CD1c-positive myeloid dendritic cell (primary cell): ENCODE measurements around the gene GLTPD2.
"Not testable (repeated sequence)": the region's sequence is repeated elsewhere in the genome, so short reads cannot be mapped to it uniquely, and the experiment has no call there.

Experiments used
- DNase-seq: peaks from one replicate; pipeline ENCODE4 v3.0.0-alpha.2; 2016; ENCODE audit errors: extremely low spot score

The GLTPD2 gene

GRCh38 chr17:4807605-4808377 lies 19.0 kb downstream of the GLTPD2 start:
- no peak for DNase-seq

- no peak for DNase-seq
Observed at GRCh38 chr17:4808378-4808767, 19.6 kb downstream of the GLTPD2 start.

- DNase-seq: no peak
Observed at GRCh38 chr17:4810696-4811290, 22.0 kb downstream of the GLTPD2 start.

- no peak for DNase-seq
Observed at GRCh38 chr17:4811471-4811870, 22.7 kb downstream of the GLTPD2 start.

- DNase-seq: no peak
Observed at GRCh38 chr17:4812690-4813089, 23.9 kb downstream of the GLTPD2 start.

- DNase-seq: peak; percentile 18
Observed at GRCh38 chr17:4815043-4815675, 26.4 kb downstream of the GLTPD2 start.

GRCh38 chr17:4816826-4817225 lies 28.1 kb downstream of the GLTPD2 start:
- DNase-seq: no peak

- DNase-seq: no peak
Observed at GRCh38 chr17:4818276-4818675, 29.5 kb downstream of the GLTPD2 start.

- no peak for DNase-seq
Observed at GRCh38 chr17:4822835-4823234, 34.1 kb downstream of the GLTPD2 start.

- no peak for DNase-seq
Observed at GRCh38 chr17:4823373-4824089, 34.8 kb downstream of the GLTPD2 start.

- DNase-seq: no peak
Observed at GRCh38 chr17:4827399-4827798, 38.6 kb downstream of the GLTPD2 start.

GRCh38 chr17:4832829-4833177 lies 44.0 kb downstream of the GLTPD2 start:
- DNase-seq: not testable (repeated sequence)

GRCh38 chr17:4833178-4833940 lies 44.6 kb downstream of the GLTPD2 start, which contains the start of gene MINK1:
Gene MINK1, plus strand, starts transcription at chr17:4833340. Its CDS starts 244 bp downstream, at chr17:4833584.
- DNase-seq: peak; percentile 96

GRCh38 chr17:4833941-4834680 lies 45.3 kb downstream of the GLTPD2 start:
- DNase-seq: peak; percentile 72

- DNase-seq: no peak
Observed at GRCh38 chr17:4834681-4835020, 45.9 kb downstream of the GLTPD2 start.

GRCh38 chr17:4836221-4836620 lies 47.5 kb downstream of the GLTPD2 start:
- no peak for DNase-seq

GRCh38 chr17:4837471-4838308 lies 48.9 kb downstream of the GLTPD2 start:
- no peak for DNase-seq

- DNase-seq: no peak
Observed at GRCh38 chr17:4838309-4838785, 49.6 kb downstream of the GLTPD2 start.

- DNase-seq: no peak
Observed at GRCh38 chr17:4839221-4839620, 50.5 kb downstream of the GLTPD2 start.
